Tongue (tissue), 2 donors: ENCODE measurements around the gene ZNF609. TPM values are rescaled to one million over a fixed set of nuclear protein-coding genes. Genes with fewer than 3 reads are reported as not detected.

Experiments used
- DNase-seq: peaks from one replicate; pipeline ENCODE4 v3.0.0-alpha.2; 2015
- total RNA-seq: library from RNA; depleted of rRNA; stranded (reverse); fragments of >200 nt; gene quantifications from one replicate; pipeline ENCODE4 v1.2.3, GENCODE V29; 2014

Gene ZNF609
- total RNA-seq, 1 donor from 2014 or later, result 19.6 TPM

GRCh38 chr15:64536244-64536836 is 76.0 kb downstream of the ZNF609 start:
- no peak for DNase-seq

GRCh38 chr15:64542091-64542490 is 81.7 kb downstream of the ZNF609 start:
- no peak for DNase-seq

GRCh38 chr15:64544450-64544849 is 84.1 kb downstream of the ZNF609 start:
- DNase-seq, result no peak

- no peak for DNase-seq
These were observed 86.9 kb downstream of the ZNF609 start for GRCh38 chr15:64547275-64547674.

- DNase-seq, result no peak
These were observed 87.9 kb downstream of the ZNF609 start for GRCh38 chr15:64548235-64548634.

GRCh38 chr15:64549860-64550259 is 89.5 kb downstream of the ZNF609 start:
- no peak for DNase-seq

- no peak for DNase-seq
These were observed 92.0 kb downstream of the ZNF609 start for GRCh38 chr15:64552281-64552948.

GRCh38 chr15:64558460-64559179 is 98.2 kb downstream of the ZNF609 start:
- DNase-seq, result no peak

GRCh38 chr15:64559243-64559642 is 98.9 kb downstream of the ZNF609 start:
- no peak for DNase-seq

GRCh38 chr15:64560501-64560900 is 100.1 kb downstream of the ZNF609 start:
- DNase-seq, result no peak

GRCh38 chr15:64560998-64561397 is 100.6 kb downstream of the ZNF609 start:
- no peak for DNase-seq

- no peak for DNase-seq
These were observed 101.7 kb downstream of the ZNF609 start for GRCh38 chr15:64562003-64562640.

GRCh38 chr15:64566102-64566501 is 105.7 kb downstream of the ZNF609 start:
- no peak for DNase-seq

GRCh38 chr15:64566629-64567427 is 106.5 kb downstream of the ZNF609 start:
- DNase-seq, result peak; percentile 9

GRCh38 chr15:64568765-64569164 is 108.4 kb downstream of the ZNF609 start:
- no peak for DNase-seq

- no peak for DNase-seq
These were observed 111.5 kb downstream of the ZNF609 start for GRCh38 chr15:64571857-64572291.

- no peak for DNase-seq
These were observed 112.5 kb downstream of the ZNF609 start for GRCh38 chr15:64572856-64573255.

GRCh38 chr15:64574301-64575017 is 114.1 kb downstream of the ZNF609 start:
- no peak for DNase-seq

- DNase-seq, result no peak
These were observed 120.5 kb downstream of the ZNF609 start for GRCh38 chr15:64580696-64581407.

- no peak for DNase-seq
These were observed 121.0 kb downstream of the ZNF609 start for GRCh38 chr15:64581408-64581761.

- no peak for DNase-seq
These were observed 121.8 kb downstream of the ZNF609 start for GRCh38 chr15:64582202-64582601.
